Measurements from ENCODE around the gene GDA. TPM values are rescaled to one million over a fixed set of nuclear protein-coding genes. Genes with fewer than 3 reads are reported as not detected.

GDA gene
- total RNA-seq (2022; extraction: Qiagen RNA extraction; ENCODE audit: low read depth) = 0.90 to 1.5 TPM (median 1.3 TPM) in 5 replicates

GRCh38 chr9:72149231-72149975, at the start of gene GDA:
GDA (plus strand) TSS chr9:72149440; CDS start chr9:72149560, 120 bp downstream.

Other genes starting within 250 kb of the GDA start
- gene ABHD17B, start 238.2 kb upstream of the GDA start, total RNA-seq (2022; extraction: Qiagen RNA extraction; ENCODE audit: low read depth) = 12.5 to 18.2 TPM (median 14.8 TPM) in 5 replicates
- gene C9orf85, start 237.8 kb upstream of the GDA start, total RNA-seq (2022; extraction: Qiagen RNA extraction; ENCODE audit: low read depth) = 11.2 to 20.0 TPM (median 14.7 TPM) in 5 replicates
- not detected in 5 replicates for gene C9orf57, start 88.8 kb upstream of the GDA start, total RNA-seq (2022; extraction: Qiagen RNA extraction; ENCODE audit: low read depth)
- gene ZFAND5, start 215.8 kb downstream of the GDA start, total RNA-seq (2022; extraction: Qiagen RNA extraction; ENCODE audit: low read depth) = 113 to 212 TPM (median 141 TPM) in 5 replicates

All from A549 treated with ZK216348 at 1 μM for 4 hours (cell line).